HG03378 (cell line): ENCODE data around the gene USP12.
"Not testable (repeated sequence)": the region's sequence is repeated elsewhere in the genome, so short reads cannot be mapped to it uniquely, and the experiment has no call there.

Experiments
- ATAC-seq: cut with Tn5 transposase; IDR thresholded peaks from one replicate; pipeline ENCODE4 v1.9.1; 2021; ENCODE audit warnings: mild to moderate bottlenecking, moderate library complexity; ENCODE audit not compliant: unreplicated experiment

The USP12 gene

DNA sequence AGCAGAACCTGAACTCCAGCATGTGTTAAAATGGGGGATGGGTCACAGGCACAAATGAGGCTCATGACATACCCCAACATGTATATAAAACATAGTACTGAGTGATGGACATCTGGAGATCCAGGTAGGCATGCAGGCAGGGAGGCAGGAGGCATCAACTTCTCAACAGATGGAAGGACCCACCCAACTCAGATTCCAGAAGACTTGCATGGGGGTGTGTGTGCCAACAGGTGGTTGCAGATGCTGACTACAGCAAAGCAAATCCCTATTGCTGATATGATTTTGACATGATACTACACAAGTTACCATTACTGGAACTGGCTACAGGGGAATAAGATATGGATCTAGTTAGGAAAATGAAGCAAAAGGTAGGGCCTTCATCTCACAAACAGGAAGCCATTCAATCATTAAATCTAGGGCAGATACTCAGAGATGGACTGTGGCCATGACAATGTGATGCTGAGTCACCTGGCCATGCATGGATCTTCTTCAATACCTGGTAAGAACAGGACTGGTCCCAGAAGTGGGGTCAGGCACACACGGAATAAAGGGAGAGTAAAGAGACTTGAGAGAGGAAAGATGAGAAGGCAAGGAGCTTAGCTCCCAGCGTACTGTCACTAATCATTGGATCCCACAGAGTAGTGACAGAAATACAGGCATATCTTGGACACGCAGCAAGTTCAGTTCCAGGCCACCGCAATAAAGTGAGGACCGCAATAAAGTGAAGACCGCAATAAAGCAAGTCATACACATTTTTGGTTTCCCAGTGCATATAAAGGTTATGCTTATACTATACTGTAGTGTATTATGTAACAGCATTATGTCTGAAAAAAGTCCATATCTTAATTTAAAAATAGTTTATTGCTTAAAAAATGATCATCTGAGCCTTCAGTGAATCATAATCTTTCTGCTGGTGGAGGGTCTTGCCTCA, 91.3 kb downstream of the USP12 start:
- no peak for ATAC-seq

DNA sequence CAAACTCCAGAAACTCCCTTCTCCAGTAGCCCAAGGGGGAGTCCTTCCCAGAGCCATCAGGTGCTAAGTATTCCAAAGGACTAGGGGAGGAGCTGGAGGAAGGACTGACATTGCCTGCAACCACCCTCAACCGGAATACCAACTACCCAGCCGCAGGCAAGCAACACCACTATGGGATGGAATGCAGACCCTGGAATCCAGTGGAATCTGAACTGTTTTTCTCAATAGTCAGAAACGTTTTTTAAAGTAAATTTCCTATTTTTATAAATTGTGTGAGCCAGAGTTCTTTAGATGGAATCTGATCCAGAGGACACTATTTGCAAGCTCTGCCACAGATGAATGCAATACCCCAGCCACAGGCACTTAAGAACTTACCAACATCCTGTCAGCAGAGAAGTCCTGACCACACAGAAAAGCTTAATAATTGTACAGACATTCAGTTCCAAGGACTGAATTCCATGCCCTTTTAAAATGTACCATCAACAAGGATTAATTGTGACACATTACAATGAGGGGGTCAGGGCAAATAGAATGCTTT, 92.1 kb downstream of the USP12 start:
- ATAC-seq: no peak

DNA sequence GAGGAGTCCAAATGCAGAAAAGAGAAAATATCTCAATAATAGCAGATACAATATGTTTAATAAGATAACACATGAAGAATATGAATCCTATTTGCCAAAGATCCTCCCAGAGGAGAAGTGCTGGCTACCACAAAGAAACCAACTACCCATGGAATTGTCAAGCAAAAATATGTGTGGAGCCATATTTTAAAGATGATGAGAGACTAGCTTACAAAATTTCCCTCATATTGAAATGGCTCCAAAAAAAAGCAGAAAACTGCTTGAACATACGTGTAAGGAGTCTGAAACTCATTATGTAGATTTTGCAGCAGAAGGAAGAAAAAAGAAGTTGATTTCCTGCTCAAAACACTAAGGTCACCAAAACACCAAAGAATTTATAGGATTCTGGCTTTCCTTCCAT, 94.2 kb downstream of the USP12 start:
- no peak for ATAC-seq

DNA sequence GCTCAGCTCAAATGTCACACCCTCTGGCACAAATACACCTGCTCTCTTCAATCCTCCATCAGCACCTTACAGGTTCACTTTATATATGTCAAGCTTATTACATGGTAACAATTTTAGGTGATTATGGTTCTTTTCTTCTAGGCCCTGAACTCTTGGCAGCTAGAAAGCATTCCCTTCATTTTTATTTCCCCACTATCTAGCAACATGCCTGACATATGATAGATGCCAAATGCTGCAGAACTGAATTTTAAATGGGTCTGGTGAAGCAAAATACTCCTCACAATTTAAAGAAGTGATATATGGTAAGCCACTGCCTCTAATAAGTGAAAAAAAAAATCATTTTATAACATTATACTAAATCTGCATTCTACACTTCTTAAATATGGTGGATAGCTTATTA, 95.2 kb downstream of the USP12 start:
- no peak for ATAC-seq

DNA sequence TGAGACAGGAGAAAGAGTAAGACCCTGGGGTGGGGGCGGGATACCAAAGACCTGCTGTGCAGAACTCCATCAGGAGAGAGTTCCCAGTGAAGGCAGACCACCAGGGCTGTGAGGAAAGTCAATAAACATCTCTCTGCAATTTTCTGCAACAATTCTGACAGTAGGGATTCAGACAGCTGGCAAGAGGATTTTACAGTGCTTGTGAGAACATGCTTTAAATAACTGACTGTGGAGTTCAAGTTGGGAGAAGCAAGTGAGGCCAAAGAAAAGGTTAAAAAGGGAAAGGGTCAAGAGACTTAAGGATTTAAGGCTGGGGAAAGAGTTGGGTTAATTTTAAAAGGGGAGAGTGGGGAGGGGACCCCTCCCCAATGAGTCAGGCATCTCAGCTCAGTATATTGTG, 98.4 kb downstream of the USP12 start:
- no peak for ATAC-seq

DNA sequence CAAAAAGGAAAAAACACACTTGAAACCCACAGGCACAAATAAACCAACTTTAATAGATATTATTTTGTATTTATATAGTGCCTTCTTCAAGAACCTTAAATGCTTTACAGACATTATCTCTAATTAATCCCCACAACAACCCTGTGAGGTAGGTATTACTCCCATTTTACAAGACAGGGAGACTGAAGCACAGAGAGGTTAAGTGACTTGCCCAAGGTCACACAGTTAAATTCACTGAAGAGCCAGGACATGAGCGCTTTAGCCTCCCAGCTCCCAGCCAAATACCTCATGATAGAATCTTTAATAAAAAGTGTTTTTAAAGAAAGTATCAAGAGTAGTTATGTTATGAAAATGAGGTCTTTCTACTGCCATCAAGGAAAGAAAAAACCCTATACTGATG, 105.5 kb downstream of the USP12 start:
- not testable (repeated sequence) for ATAC-seq

DNA sequence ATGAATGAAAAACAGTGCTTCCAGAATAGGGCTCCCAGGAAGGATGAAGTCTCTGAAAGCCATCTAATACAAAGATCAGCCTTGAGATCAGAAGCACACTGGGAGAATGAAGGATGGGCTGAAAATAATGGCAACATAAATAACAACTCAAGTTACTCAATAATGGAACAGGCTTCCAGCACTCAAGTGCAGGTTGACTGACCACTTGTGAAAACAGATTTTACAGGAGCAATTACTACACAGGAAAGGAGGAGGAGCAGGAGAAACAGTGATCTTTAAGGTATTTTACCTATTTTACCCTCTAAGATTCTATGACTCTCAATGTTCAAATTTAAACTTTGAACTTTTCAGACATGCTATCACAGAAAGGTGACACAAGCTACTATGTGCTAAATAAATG, 106.0 kb downstream of the USP12 start:
- no peak for ATAC-seq

DNA sequence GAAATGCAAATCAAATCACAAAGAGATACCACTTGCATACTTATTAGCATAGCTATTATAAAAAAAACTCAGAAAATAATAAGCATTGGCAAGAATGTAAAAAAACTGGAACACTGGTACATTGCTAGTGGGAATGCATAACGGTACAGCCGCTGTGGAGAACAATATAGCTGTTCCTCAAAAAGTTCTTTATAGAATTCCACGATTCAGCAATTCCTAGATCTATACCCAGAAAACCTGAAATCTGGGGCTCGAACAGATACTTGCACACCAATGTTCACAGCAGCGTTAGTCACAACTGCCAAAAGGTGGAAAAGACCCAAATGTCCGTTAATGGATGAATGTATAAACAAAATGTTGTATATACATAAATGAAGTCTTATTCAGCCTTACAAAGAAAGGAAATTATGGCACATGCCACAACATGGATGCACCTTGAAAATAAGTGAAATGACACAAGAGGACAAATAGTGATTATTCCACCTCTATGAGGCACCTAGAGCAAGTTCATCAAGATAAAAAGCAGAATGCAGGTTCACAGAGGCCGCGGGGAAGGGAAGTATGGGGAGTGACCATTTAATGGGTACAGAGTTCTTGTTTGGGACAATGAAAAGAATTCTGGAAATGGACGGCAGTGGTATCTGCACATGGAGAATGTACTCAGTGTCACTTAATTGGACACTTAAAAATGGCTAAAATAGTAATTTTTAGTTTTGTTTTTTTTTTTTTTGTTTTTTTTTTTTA, 107.2 kb downstream of the USP12 start:
- ATAC-seq: no peak

DNA sequence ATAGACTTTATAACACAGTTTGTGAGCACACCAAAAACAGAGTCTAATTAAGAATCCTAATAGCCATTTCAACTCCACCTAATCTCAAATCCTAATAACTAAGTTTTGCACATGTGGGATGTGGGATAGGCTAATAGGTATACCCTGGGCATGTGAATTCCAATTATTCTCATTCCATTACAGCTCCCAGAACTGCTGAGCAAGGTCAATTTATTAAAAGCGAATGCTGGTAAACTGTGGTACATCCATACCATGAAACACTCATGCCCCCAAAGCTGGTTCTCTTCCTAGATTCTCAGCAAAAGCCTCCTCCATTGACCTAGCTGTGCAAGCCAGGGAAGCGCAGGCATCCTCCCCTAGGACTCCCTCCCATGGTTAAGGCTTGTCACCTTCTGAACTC, 113.8 kb downstream of the USP12 start:
- ATAC-seq: no peak

DNA sequence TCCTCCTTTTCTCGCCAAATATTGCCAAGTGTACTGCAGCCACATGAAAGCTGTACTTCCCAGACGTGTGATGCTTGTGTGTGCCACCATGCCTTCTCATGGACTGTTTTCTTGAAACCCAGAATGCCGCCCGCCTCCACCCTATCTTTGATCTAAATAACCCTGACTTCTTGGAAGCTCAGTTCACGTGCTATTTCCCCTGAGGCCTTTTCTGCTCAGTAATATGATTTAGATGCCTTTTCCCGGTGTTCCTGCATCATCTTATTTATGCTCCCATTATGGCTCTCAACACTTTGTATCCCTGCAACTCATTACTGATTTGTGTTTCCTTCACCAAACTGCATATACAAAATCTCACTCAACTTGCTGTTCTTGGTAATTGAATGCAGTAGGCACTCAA, 116.1 kb downstream of the USP12 start:
- no peak for ATAC-seq

DNA sequence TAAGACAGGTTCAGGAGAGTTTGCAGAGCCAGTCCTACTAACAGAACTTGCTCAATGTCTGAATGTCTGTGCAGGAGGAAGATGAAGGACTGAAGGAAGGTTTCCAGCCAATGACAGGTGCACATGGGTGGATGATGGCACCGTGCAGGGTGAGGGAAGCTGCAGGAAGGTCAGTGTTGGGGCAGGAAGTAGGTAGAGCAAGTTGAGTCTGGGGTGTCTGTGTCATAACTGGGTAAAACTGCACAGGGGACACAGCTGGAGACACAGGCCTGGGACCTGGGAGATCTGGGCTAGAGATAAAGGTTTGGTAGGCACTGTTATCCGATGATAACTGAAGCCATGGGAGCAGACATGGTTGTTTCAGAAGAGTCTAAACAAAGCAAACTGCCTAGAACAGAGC, 116.9 kb downstream of the USP12 start:
- ATAC-seq: no peak

DNA sequence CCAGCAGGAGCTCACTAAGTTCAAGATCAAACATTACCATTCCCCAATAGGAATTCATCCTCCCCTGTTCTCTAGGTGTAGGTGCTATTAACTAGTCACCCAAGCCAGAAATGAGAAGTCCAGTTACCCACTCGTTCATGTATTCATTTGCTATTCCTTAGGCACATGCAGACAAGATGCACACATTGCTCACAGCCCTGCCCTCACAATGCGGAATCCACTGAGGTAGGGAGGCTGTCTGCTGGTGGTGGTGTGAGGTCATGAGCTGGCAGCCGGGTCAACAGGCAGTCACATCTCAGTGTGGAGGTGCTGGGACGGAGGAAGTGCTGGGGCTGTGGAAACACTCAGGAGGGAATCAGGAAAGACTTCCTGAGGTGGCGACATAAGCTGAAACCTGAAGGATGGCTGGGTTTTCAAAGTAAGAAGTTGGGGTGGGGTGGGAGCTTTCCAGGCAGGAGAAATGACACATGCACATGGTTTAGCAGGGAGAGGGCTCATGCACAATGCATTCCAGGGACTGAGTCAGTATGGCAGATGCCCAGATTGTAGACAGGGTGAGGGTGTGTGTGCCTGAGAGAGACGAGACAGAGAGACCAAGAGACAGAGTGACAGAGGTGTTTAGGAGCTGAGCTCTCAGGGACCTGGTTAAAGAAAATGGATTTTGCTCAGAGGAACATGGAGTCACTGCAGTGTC, 117.6 kb downstream of the USP12 start:
- no peak for ATAC-seq

DNA sequence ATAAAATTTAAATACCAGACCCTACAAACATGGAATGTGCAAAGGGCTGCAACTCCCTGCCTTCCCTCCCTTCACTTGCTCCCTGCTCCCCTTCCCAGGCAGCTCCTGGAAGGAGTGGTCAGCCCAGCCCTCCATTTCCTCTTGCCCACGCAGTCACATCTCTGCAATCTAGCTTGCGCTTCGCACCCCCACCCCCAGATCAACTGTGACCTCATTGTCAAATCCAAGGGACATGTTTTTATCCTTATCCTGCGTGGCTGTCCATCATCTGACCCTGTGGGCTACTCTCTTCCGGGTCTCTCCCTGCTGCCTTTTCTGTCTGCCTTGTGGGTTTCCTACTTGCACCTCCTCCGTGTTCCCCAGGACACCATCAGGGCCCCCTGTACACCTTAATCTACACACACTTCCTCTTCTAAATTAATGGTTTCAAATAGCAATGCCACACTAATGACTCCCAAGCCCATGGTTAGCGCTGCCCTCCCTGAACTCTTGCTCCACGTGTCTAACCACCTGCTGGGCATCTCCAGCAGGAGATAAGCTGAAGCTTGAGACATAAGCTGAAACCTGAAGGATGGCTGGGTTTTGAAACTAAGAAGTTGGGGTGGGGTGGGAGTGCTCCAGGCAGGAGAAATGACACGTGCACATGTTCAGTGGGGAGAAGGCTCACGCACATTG, 118.3 kb downstream of the USP12 start:
- no peak for ATAC-seq

DNA sequence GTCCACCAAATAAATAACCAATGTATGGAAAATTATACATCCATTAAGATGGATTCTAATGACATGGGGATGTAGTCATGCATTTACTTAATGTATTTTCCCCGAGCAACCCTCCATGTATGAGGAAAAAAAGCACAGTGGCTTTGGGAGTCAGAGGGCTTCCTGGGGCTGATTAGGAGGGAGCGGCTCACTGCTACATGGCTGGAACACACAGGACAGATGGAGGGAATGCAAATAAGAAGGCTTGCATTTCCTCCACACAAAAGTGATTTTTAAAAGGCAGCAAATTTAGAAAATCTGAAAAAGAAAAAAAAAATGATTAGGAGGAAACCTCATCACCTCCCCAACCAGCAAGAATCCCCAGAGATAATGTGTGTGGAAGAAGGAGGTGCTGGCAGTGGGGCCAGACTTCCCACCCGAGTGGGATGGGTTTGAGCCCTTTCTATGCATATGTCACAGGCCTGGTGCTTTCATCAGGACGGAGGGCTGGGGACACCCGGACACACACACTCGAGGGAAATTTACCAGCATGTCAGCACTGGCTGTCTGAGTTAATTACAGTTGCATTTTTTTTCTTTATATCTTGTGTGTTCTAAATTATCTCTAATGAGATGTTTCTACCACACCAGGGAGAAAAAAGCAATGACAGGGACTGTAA, 118.9 kb downstream of the USP12 start:
- ATAC-seq: no peak

DNA sequence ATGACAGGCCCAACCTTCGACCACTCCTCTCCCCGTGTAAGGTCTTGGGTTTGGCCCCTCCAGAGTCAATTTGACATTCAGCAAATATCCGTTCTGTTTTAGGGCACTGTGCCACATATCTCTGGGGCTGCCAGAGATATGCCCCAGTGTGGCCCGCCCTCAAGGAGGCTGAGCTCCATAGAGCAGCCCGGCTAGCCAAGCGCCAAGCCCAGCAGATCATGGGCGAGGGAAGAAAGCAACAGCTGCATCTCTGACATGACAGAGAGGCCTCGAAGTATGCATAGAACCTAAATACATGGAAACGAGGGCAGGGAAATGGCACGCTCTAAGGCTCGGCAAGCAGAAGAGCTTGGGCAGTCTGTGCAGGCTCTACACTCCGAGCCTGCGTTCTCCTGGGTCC, 124.5 kb downstream of the USP12 start:
- no peak for ATAC-seq

DNA sequence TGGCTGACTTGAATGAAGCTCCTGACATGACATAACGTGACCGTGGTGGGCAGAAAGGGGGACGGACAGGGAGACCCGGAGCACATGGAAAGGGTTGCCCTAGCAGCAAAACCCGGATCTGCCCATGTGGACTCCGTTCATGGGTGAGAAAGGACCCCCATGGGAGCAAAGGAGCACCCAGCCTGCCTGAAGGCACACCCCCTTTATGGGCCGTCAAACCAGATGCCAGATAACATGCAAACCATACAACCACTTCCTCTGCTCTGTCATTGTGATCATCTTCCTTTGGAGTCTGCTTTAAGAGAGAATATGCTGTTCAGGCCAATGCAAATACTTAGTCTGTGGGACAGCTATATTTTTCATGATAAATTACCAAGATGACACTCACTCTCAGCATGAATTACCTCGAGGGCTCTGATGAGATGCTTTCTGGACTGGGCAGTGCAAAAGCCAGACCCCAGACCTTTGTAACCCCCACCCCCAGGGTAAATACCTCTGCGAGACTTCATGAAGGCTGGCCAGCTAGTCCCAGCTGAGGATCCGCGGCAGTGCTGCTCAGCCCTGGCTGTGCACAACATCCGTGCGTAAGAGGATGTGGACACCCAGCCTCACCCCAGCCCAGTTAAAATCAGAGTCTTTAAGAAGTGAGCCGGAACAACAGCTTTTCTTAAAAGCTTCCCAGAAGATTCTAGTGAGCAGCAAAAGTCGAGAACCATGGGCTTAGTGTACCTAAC, 126.6 kb downstream of the USP12 start:
- peak; percentile 77 for ATAC-seq

DNA sequence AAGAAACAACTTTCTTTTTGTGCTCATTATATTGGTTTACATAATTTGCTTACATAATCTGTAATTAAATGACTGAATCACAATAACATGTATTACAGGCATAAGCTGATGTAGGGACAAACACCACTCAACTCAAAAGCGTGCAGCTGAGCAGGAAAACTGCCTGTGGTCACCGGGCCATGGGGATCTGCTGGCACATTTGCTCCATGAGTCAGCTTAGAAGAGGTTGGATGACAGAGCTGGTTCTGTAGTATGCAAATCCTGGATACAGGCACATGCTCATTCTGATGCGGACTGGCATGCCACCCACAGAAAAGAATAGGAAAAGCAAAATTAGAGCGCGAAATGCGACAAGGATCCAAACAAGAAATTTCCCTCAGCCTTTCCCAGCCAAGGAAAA, 128.6 kb downstream of the USP12 start:
- no peak for ATAC-seq

DNA sequence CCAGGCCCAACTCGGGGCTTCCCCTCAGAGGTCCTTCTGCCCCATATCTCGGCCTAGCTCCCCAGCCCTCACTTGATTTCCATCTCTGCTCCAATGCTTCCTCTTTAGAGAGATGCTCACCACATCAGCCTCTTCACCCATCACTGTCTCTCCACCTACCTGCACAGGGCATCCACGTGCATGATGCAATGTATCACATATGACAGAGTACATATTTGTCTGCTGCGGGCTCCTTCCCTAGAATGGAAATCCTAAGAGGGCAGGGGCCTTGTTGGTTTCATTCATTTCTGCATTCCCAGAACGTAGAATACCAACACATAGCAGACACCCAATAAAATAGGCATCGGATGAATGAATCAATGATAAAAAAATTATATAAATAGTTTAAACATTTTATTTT, 130.3 kb downstream of the USP12 start:
- ATAC-seq: no peak

DNA sequence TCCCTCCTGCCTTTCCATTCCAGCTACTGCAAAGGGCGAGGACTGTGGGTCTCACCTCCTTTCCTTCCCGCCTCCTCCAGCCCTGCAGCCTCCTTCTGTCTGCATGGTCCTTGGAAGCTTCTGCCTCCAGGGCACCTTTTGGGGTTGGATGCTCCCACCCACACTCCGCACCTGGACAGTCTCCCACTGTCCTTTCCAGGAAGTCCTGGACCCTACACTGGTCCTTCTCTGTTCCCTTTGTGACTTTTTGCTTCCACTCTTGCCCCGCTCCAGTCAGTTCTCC, 130.8 kb downstream of the USP12 start:
- ATAC-seq: no peak

DNA sequence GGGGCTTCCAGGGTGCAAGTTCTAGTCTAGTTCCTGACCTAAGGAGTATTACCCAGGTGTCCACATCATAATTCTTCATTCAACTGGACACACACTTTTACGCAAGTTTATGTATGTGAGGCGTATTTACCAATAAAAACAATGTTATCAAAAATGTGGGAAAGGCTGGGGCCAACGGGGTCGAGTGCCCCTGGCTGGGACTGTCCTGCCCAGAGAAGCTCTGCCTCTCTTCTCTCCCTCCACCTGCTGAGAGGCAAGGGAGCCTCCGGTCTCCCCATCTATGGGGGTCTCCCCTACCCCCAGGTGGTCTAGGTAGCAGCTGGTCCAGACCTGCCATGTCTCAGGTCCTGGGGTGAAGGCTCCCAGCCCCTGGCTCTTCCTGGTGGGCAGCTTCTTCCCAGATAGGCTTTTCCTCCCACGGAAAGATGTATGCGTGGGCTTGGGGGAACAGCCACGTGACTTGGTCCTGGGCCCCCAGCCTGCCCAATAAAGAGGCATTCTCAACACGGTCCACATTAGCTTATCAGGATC, 132.4 kb downstream of the USP12 start:
- no peak for ATAC-seq
